Natural killer cell treated with Interleukin-12 subunit alpha and Interleukin-12 subunit beta and Interleukin-15 and Interleukin-18, amount 100 ng/mL, for 72 hours (primary cell): ENCODE data around the gene ASB6. TPM values are rescaled to one million over a fixed set of nuclear protein-coding genes. Genes with fewer than 3 reads are reported as not detected.
A peak's percentile ranks its signal among the peaks of the same experiment; 100 is the strongest.

ENCODE experiments used
- ATAC-seq, 2 donors: fragments of 150-1000 bp; cut with Tn5 transposase in 1 of 2; sonication (Bioruptor Pico), chemical (Tn5 transposase) in 1 of 2; 2 replicates each; pipeline ENCODE4 v1.10.0; 2021
- DNase-seq: peaks from one replicate; pipeline ENCODE4 v3.0.0; 2022; ENCODE audit warnings: low spot score
- H3K27ac Mint-ChIP-seq, 2 donors: 1 replicate in 1 of 2; 2 replicates in 1 of 2; pipeline ENCODE4 v1.8.0; 2022; ENCODE audit warnings: mixed read lengths in 2 of 2, mild to moderate bottlenecking in 1 of 2, moderate library complexity in 1 of 2
- H3K27me3 Mint-ChIP-seq, 2 donors: 1 replicate in 1 of 2; 2 replicates in 1 of 2; pipeline ENCODE4 v1.8.0; 2022; ENCODE audit warnings: mixed read lengths in 2 of 2
- H3K36me3 Mint-ChIP-seq: one replicate; pipeline ENCODE4 v1.8.0; 2022; ENCODE audit warnings: mixed read lengths
- H3K4me1 Mint-ChIP-seq, 2 donors: 1 replicate in 1 of 2; 2 replicates in 1 of 2; pipeline ENCODE4 v1.8.0; 2022; ENCODE audit warnings: low read depth in 2 of 2, mixed read lengths in 2 of 2, mild to moderate bottlenecking in 1 of 2
- H3K4me3 Mint-ChIP-seq: one replicate; pipeline ENCODE4 v1.8.0; 2022; ENCODE audit warnings: mixed read lengths
- H3K9me3 Mint-ChIP-seq: 2 replicates; pipeline ENCODE4 v1.8.0; 2022; ENCODE audit warnings: mixed read lengths
- total RNA-seq, 2 donors: library from RNA; stranded (reverse); gene quantifications; one replicate each; pipeline ENCODE4 v1.2.3, GENCODE V29; 2022

Gene ASB6
- total RNA-seq, 2 donors from 2014 or later = 31.0 to 42.5 TPM

DNA sequence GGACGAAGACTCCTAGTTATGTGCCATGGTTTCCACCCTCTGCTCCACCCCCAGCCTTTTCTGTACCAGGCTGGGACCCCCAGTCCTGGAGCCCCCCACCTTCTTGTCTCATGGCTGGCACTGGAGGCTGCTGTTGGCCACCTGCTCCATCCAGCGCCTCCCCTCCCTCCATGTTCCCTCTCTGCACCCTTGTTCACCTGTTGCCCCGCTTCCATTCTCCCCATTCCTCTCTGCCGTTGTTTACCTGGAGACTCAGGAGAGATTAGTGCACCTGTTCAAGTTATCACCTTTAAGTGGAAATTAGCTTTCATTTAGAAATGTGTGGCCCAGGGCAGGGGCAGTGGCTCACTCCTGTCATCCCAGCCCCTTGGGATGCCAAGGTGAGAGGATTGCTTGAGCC, 8.7 kb downstream of the ASB6 start:
- ATAC-seq = no peak
- DNase-seq = no peak
- Mint-ChIP-seq H3K36me3 (no peaks in the 10 kb centered on the region), H3K27ac (no peak overlapping the region), H3K9me3 (no peaks in the 10 kb centered on the region), H3K4me1 (peaks cover 24 to 38% of the 10 kb centered on the region in 2 donors), H3K27me3 (no peaks in the 10 kb centered on the region), H3K4me3 (no peak overlapping the region)

DNA sequence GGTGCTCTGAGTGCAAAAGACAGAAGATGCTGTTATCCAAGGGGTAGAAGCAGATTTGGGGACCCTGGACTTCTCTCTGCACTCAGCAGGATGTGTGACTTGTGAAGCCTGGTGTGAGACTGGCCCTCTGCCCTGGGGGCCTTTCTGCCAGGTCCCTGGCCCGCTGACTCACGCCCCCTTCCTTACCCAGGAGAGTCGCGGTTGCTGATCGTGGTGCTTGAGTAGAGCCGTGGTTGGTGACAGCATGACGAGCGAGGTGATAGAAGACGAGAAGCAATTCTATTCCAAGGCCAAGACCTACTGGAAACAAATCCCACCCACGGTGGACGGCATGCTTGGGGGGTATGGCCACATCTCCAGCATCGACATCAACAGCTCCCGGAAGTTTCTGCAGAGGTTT, 9.5 kb downstream of the ASB6 start:
- Mint-ChIP-seq H3K36me3 (no peaks in the 10 kb centered on the region), H3K4me1 (peaks cover 29 to 36% of the 10 kb centered on the region in 2 donors), H3K27ac (no peak overlapping the region), H3K9me3 (no peaks in the 10 kb centered on the region), H3K27me3 (no peaks in the 10 kb centered on the region), H3K4me3 (no peak overlapping the region)
- DNase-seq (no peak), ATAC-seq (no peak)

DNA sequence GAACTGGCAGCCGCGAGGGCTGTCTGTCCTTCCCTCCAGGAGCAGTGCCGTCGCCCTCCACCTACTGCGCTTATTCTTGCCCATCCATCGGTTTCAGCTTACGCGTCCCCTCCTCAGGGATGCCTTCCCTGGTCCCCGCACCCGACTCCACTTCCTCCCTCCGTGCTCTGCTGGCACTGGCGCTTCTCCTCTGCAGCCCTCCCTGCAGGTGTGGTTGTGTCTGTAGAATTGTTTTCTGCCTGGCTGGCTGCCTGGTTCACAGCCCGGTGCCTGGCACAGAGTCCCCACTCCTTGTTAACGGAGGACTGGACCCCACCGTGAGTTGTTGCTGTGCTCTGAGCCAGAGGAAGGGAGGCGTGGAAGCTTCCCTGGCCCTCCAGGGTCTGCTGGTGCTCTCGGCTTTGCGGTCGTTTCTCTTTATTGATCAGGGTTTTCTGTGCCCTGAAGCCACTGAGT, 10.2 kb downstream of the ASB6 start:
- Mint-ChIP-seq H3K9me3 (no peaks in the 10 kb centered on the region), H3K4me3 (peak overlapping the region; percentile 17), H3K27me3 (no peaks in the 10 kb centered on the region), H3K36me3 (no peaks in the 10 kb centered on the region), H3K27ac (peak overlapping the region in 1 of 2 donors; percentile 18), H3K4me1 (peaks cover 36 to 44% of the 10 kb centered on the region in 2 donors)
- ATAC-seq = no peak
- no peak for DNase-seq

DNA sequence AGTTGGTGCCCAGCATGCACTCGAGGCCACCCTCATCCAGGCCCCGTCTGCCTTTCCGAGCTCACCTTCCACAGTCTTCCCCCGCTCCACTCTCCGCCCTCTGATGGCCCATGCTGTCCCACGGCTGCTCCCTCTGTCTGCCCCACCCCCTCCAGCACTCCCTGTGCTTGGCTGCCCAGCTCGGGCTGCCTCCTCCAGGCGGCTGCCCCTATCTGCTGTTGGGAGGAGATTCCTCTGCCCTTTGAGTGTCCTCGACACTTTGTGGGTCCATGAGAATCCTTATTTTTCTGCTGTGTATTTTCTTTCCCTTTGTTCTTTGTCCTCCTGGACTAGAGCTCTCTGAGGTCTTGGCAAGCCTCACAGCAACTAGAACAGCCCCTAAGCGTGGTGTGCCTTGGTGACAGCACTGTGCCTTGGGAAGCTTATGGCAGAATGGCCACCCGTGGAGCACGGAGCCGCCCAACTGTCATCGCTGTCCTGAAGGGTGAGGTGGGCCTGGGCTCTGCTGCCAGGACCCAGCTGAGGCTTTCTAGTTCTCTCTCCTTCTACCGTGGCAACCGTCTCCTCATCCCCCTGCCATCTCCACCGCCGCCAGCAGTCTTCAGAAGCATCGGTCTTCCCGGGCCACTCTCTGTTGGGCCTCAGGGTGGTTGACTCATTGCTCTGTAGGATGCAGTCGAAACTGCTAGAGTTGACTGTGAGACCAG, 10.8 kb downstream of the ASB6 start:
- Mint-ChIP-seq H3K9me3 (no peaks in the 10 kb centered on the region), H3K36me3 (no peaks in the 10 kb centered on the region), H3K4me3 (peak overlapping the region; percentile 17), H3K27ac (peak overlapping the region; percentile 5 to 18), H3K4me1 (peaks cover 39 to 45% of the 10 kb centered on the region in 2 donors), H3K27me3 (no peaks in the 10 kb centered on the region)
- DNase-seq (no peak), ATAC-seq (no peak)

- Mint-ChIP-seq H3K9me3 (no peaks in the 10 kb centered on the region), H3K36me3 (no peaks in the 10 kb centered on the region), H3K4me3 (peak overlapping the region; percentile 30), H3K27me3 (no peaks in the 10 kb centered on the region), H3K4me1 (peaks cover 48 to 49% of the 10 kb centered on the region in 2 donors), H3K27ac (peak overlapping the region; percentile 26 to 53)
- DNase-seq (no peak), ATAC-seq (no peak)
Observed at GRCh38 chr9:129629251-129629820, 12.6 kb downstream of the ASB6 start.

DNA sequence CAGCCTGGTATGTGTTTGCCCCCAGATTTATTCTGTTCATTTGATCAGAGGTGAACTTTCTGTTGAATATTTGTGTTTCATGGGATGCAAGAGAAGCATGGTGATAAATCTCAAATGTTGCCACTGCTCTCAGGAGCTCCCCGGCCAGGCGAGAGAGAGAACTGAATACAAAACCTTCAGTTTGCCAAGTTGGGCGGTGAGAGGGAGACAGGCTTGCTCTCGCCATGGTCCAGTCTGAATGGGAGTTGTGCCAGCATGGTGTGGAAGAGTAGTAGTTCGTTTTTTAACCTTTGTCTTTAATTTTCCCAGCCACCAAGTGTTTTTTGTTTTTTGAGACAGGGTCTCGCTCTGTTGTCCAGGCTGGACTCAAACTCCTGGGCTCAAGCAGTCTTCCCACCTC, 13.2 kb downstream of the ASB6 start:
- no peaks in the 10 kb centered on the region for H3K36me3 Mint-ChIP-seq
- ATAC-seq = no peak
- H3K27me3 Mint-ChIP-seq = no peaks in the 10 kb centered on the region
- no peak for DNase-seq
- H3K4me1 Mint-ChIP-seq = peaks cover 53% of the 10 kb centered on the region in 2 donors
- H3K4me3 Mint-ChIP-seq = peak overlapping the region; percentile 30
- H3K27ac Mint-ChIP-seq = peak overlapping the region in 1 of 2 donors; percentile 26
- H3K9me3 Mint-ChIP-seq = no peaks in the 10 kb centered on the region

- Mint-ChIP-seq H3K27ac (peak overlapping the region; percentile 80 to 83), H3K27me3 (peaks cover 0 to 6% of the 10 kb centered on the region in 2 donors), H3K9me3 (no peaks in the 10 kb centered on the region), H3K4me3 (peak overlapping the region; percentile 92), H3K4me1 (peaks cover 56 to 58% of the 10 kb centered on the region in 2 donors), H3K36me3 (no peaks in the 10 kb centered on the region)
- DNase-seq (no peak), ATAC-seq (no peak)
Observed at GRCh38 chr9:129627556-129628440, 14.2 kb downstream of the ASB6 start.

GRCh38 chr9:129626625-129627284, 15.2 kb downstream of the ASB6 start:
- Mint-ChIP-seq H3K27me3 (peaks cover 0 to 6% of the 10 kb centered on the region in 2 donors), H3K4me1 (peaks cover 50 to 55% of the 10 kb centered on the region in 2 donors), H3K36me3 (no peaks in the 10 kb centered on the region), H3K27ac (peak overlapping the region; percentile 80 to 83), H3K4me3 (peak overlapping the region; percentile 92), H3K9me3 (no peaks in the 10 kb centered on the region)
- DNase-seq = no peak
- ATAC-seq = peak in 1 of 2 donors; percentile 41

- Mint-ChIP-seq H3K36me3 (no peaks in the 10 kb centered on the region), H3K4me1 (peaks cover 44 to 49% of the 10 kb centered on the region in 2 donors), H3K4me3 (peak within 1 kb of the TSS; percentile 92), H3K27ac (peak within 1 kb of the TSS; percentile 80 to 83), H3K9me3 (no peaks in the 10 kb centered on the region), H3K27me3 (peaks cover 2 to 8% of the 10 kb centered on the region in 2 donors)
- ATAC-seq (peak; percentile 92 to 96), DNase-seq (peak; percentile 89)
Observed at GRCh38 chr9:129626079-129626624, 15.8 kb downstream of the ASB6 start, which contains the start of gene NTMT1. TSS of gene NTMT1 (plus strand) at chr9:129626163. CDS start at chr9:129632704, 6,541 bp downstream.

DNA sequence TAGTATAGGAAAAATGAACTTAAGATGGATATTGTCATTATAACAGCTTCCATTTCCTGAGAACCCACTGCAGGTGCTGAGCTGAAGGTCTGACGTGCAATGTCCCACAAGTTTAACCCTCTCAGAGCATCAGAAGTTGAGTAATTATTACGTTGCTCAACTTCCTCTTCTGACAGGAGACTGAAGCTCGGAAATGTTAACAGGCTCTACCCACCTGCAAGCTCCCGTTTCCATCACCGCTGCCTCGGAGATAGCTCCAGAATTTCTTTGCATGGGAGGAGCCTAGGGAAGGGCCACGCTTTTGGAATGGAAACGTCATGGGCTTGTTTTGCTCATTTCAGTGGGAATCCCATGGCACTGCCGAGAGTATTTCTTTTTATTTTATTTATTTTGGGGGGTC, 17.0 kb downstream of the ASB6 start:
- Mint-ChIP-seq H3K36me3 (no peaks in the 10 kb centered on the region), H3K27ac (peak overlapping the region; percentile 80 to 83), H3K4me3 (peak overlapping the region; percentile 92), H3K9me3 (no peaks in the 10 kb centered on the region), H3K27me3 (peaks cover 5 to 11% of the 10 kb centered on the region in 2 donors), H3K4me1 (peaks cover 36 to 47% of the 10 kb centered on the region in 2 donors)
- ATAC-seq = peak; percentile 47 to 52
- no peak for DNase-seq

- no peak for DNase-seq
- Mint-ChIP-seq H3K9me3 (no peaks in the 10 kb centered on the region), H3K4me3 (peak overlapping the region; percentile 60), H3K36me3 (no peaks in the 10 kb centered on the region), H3K27ac (peak overlapping the region; percentile 80 to 83), H3K4me1 (peaks cover 31 to 41% of the 10 kb centered on the region in 2 donors), H3K27me3 (peaks cover 8 to 11% of the 10 kb centered on the region in 2 donors)
- ATAC-seq = peak in 1 of 2 donors; percentile 32
Observed at GRCh38 chr9:129624168-129624759, 17.7 kb downstream of the ASB6 start.

- no peaks in the 10 kb centered on the region for H3K9me3 Mint-ChIP-seq
- peak overlapping the region; percentile 23 for H3K4me3 Mint-ChIP-seq
- DNase-seq (no peak), ATAC-seq (no peak)
- peaks cover 17% of the 10 kb centered on the region in 2 donors for H3K27me3 Mint-ChIP-seq
- H3K4me1 Mint-ChIP-seq = peaks cover 27 to 33% of the 10 kb centered on the region in 2 donors
- H3K27ac Mint-ChIP-seq = peak overlapping the region in 1 of 2 donors; percentile 80
- H3K36me3 Mint-ChIP-seq = no peaks in the 10 kb centered on the region
Observed at GRCh38 chr9:129623331-129623730, 18.6 kb downstream of the ASB6 start.
